Upper lobe of left lung (tissue), 6 donors: ENCODE measurements around the gene CYP3A5. TPM values are rescaled to one million over a fixed set of nuclear protein-coding genes. Genes with fewer than 3 reads are reported as not detected.
"Not testable (repeated sequence)": the region's sequence is repeated elsewhere in the genome, so short reads cannot be mapped to it uniquely, and the experiment has no call there.

Experiments used
- ATAC-seq, 2 donors: fragments of 200-7000 bp; cut with Tn5 transposase; one replicate each; pipeline ENCODE4 v1.9.1; 2022; ENCODE audit warnings: mild to moderate bottlenecking in 2 of 2, moderate library complexity in 2 of 2; ENCODE audit not compliant: low FRiP score in 2 of 2
- DNase-seq, 2 donors: peaks; one replicate each; pipeline ENCODE4 v3.0.0-alpha.2; 2019 to 2020
- H3K27ac ChIP-seq, 4 donors: fragments of 200-600 bp; sonication (generic); one replicate each; pipeline ENCODE4 v1.5.1; 2016 to 2019
- H3K27me3 ChIP-seq, 4 donors: fragments of 200-600 bp; sonication (generic); one replicate each; pipeline ENCODE4 v1.5.1; 2017 to 2019
- H3K36me3 ChIP-seq, 4 donors: fragments of 200-600 bp; sonication (generic); one replicate each; pipeline ENCODE4 v1.5.1; 2016 to 2019
- H3K4me1 ChIP-seq, 4 donors: fragments of 200-600 bp; sonication (generic); one replicate each; pipeline ENCODE4 v1.5.1; 2018 to 2019
- H3K4me3 ChIP-seq, 4 donors: fragments of 200-600 bp; sonication (generic); one replicate each; pipeline ENCODE4 v1.5.1; 2017 to 2019; ENCODE audit warnings: mild to moderate bottlenecking in 2 of 4, moderate library complexity in 1 of 4
- H3K9me3 ChIP-seq, 4 donors: fragments of 200-600 bp; sonication (generic); one replicate each; pipeline ENCODE4 v1.5.1; 2018 to 2019
- CTCF ChIP-seq, 6 experiments: fragments of 450-650 bp in 4 of 6; fragments of 200-600 bp in 2 of 6; sonication (generic) in 2 of 6; IDR thresholded peaks; one replicate each; pipeline ENCODE4 v1.5.1; 2016 to 2019; ENCODE audit warnings: antibody characterized with exemption in 6 of 6
- EP300 ChIP-seq, 4 donors: sonication (generic); formaldehyde crosslinking; IDR thresholded peaks; one replicate each; pipeline ENCODE4 v1.5.1; 2017; ENCODE audit warnings: antibody characterized with exemption in 4 of 4, control low read depth in 2 of 4
- POLR2A ChIP-seq, 4 donors: fragments of 450-650 bp; IDR thresholded peaks; one replicate each; pipeline ENCODE4 v1.5.1; 2016 to 2017; ENCODE audit warnings: antibody characterized with exemption in 4 of 4, mild to moderate bottlenecking in 2 of 4
- POLR2AphosphoS5 ChIP-seq, 2 donors: sonication (generic); formaldehyde crosslinking; IDR thresholded peaks; one replicate each; pipeline ENCODE4 v1.5.1; 2017; ENCODE audit warnings: antibody characterized with exemption in 2 of 2
- WGBS, 2 donors: methylation state at CpG; one replicate each; pipeline ENCODE4 v1.1.5; 2017 to 2018; 5-methylcytosine and 5-hydroxymethylcytosine counted together
- total RNA-seq, 6 donors: library from RNA; depleted of rRNA in 4 of 6; stranded (reverse); fragments of >200 nt in 4 of 6; gene quantifications; one replicate each; pipeline versions ENCODE4 v1.1.0 to v1.2.1, GENCODE V29; 2016 to 2021
- donor health status: DM: no; HTN: no; CAD: no; lungs with moderate emphysema.
- donor health status: DM: no; HTN: yes; CAD: no; lungs with severe emphysema.

The CYP3A5 gene
- total RNA-seq, 6 donors from 2014 or later, result 8.0 to 25.2 (median 14.2) TPM

DNA sequence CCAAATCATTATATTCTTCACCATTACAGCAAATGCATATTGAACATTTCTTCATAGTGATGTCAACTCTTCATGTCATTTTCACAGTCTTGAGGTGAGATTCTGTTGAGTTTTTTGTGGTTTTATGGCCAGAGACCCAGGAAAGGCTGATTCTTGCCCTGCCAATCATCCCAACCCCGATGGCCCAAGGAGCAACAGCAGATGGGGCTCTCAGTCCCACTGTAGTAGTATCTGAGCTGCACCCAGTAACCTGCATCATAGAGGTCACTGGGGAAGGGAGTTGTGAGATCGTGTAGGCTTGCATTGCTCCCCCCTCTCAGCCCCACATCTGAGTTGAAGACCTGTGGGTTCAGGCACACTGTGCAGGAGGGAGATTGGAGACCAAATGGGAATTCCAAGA is 36.3 kb downstream of the CYP3A5 start:
- H3K27me3 ChIP-seq, result no peaks in the 10 kb centered on the region
- peaks cover 0 to 13% (median 0%) of the 10 kb centered on the region in 4 donors for H3K36me3 ChIP-seq
- H3K4me1 ChIP-seq, result no peaks in the 10 kb centered on the region
- DNase-seq, result no peak
- ATAC-seq, result no peak
- H3K4me3 ChIP-seq, result no peak overlapping the region
- 67 to 86% methylated on average over 2 of the region's 2 CpGs for WGBS, 2 donors
- TF ChIP-seq POLR2AphosphoS5 (IDR thresholded peaks at IDR 0.05), result no peak
- TF ChIP-seq CTCF (IDR thresholded peaks at IDR 0.05), result no peak
- TF ChIP-seq EP300 (IDR thresholded peaks at IDR 0.05), result no peak
- TF ChIP-seq POLR2A (IDR thresholded peaks at IDR 0.05), result no peak
- H3K9me3 ChIP-seq, result no peaks in the 10 kb centered on the region
- no peak overlapping the region for H3K27ac ChIP-seq

DNA sequence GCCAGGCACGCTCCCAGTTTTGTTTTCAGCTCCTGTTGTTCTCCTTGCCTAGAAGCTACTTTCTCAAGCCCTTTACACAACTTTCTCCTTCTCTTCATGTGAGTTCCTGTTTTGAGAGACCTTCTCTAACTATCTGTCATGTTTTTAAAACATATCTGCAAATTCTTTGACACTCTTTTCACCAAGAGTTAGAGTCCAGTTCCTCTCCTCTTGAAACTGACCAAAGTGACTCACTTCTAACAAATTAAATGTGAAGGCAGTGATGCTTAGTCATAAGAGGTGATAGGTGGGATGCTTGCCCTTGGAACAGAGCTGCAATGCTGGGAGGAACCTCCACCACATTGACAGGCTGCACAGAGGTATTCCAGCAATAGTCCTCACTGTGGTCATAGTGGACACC is 37.8 kb downstream of the CYP3A5 start:
- no peak for DNase-seq
- 68 to 94% methylated on average over 1 of the region's 1 CpG for WGBS, 2 donors

DNA sequence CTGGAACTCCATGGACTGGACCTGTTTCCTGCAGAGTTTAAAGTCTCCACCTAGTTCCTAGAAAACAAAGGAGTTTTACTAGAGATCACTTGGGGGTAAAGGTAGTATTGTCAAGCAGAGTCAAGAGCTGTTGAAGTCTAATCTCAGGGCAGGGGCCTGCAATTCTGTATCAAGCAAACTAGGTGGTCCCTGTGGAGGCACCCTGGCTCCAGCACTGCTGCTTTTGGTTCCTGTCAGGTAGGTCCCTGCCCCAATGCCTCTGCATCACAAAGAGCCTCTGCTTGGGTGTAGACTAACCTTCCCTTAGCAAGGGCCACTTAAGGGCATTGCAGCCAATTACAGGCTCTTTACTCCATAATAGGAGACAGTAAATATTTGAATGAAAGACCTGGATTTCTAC is 40.5 kb downstream of the CYP3A5 start:
- TF ChIP-seq POLR2AphosphoS5 (IDR thresholded peaks at IDR 0.05) (no peak), EP300 (IDR thresholded peaks at IDR 0.05) (no peak), POLR2A (IDR thresholded peaks at IDR 0.05) (no peak), CTCF (IDR thresholded peaks at IDR 0.05) (no peak)
- DNase-seq, result no peak
- H3K36me3 ChIP-seq, result peaks cover 0 to 5% (median 3%) of the 10 kb centered on the region in 4 donors
- no peak overlapping the region for H3K4me3 ChIP-seq
- H3K9me3 ChIP-seq, result no peaks in the 10 kb centered on the region
- H3K27me3 ChIP-seq, result no peaks in the 10 kb centered on the region
- ATAC-seq, result no peak
- H3K4me1 ChIP-seq, result no peaks in the 10 kb centered on the region
- no peak overlapping the region for H3K27ac ChIP-seq

More for the DNA sequence above, 37.8 kb downstream of the CYP3A5 start:
- H3K4me1 ChIP-seq, result no peaks in the 10 kb centered on the region
- H3K36me3 ChIP-seq, result peaks cover 0 to 8% (median 0%) of the 10 kb centered on the region in 4 donors
- no peak overlapping the region for H3K4me3 ChIP-seq
- H3K9me3 ChIP-seq, result no peaks in the 10 kb centered on the region
- H3K27ac ChIP-seq, result no peak overlapping the region
- ATAC-seq, result no peak
- H3K27me3 ChIP-seq, result no peaks in the 10 kb centered on the region
- no peak for TF ChIP-seq POLR2A (IDR thresholded peaks at IDR 0.05)
- no peak for TF ChIP-seq CTCF (IDR thresholded peaks at IDR 0.05)
- TF ChIP-seq POLR2AphosphoS5 (IDR thresholded peaks at IDR 0.05), result no peak
- TF ChIP-seq EP300 (IDR thresholded peaks at IDR 0.05), result no peak

GRCh38 chr7:99638731-99639130 is 41.1 kb downstream of the CYP3A5 start:
- Histone ChIP-seq H3K4me3 (no peak overlapping the region), H3K27me3 (no peaks in the 10 kb centered on the region), H3K9me3 (no peaks in the 10 kb centered on the region), H3K27ac (no peak overlapping the region), H3K4me1 (no peaks in the 10 kb centered on the region), H3K36me3 (peaks cover 0 to 10% (median 7%) of the 10 kb centered on the region in 4 donors)
- ATAC-seq (no peak), DNase-seq (peak in 1 of 2 donors; percentile 73)
- WGBS, 2 donors, result 95 to 97% methylated on average over 17 to 23 of the region's 23 CpGs
- TF ChIP-seq CTCF (IDR thresholded peaks at IDR 0.05) (no peak), POLR2AphosphoS5 (IDR thresholded peaks at IDR 0.05) (no peak), POLR2A (IDR thresholded peaks at IDR 0.05) (no peak), EP300 (IDR thresholded peaks at IDR 0.05) (no peak)

DNA sequence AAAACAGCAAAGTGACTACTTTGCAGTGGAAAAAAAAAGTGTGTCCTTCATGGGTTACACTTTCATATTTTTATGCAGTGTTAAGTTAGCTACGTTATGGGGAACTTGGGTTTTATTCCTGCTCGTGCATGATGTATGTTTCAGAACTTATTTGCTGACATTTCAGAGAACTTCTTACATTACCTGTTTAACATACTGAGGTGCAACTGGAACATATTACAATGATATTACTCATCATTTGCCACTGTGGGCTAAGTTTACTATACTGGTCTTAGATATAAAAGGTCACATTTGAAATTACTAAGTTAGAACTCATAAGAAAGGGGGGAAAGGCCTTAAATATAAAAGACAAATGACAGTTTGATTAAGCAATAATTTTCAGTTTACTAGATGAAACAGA is 42.4 kb downstream of the CYP3A5 start:
- WGBS, 2 donors, result 63 to 71% methylated on average over 2 of the region's 2 CpGs
- not testable (repeated sequence) for DNase-seq

More for the DNA sequence above, 42.4 kb downstream of the CYP3A5 start:
- not testable (repeated sequence) for H3K27me3 ChIP-seq, H3K27ac ChIP-seq, H3K4me3 ChIP-seq, H3K4me1 ChIP-seq, ATAC-seq, H3K9me3 ChIP-seq
- H3K36me3 ChIP-seq, result peaks cover 0 to 14% (median 10%) of the 10 kb centered on the region in 4 donors
